Activated CD4-positive, alpha-beta T cell treated with anti-CD3 and anti-CD28 coated beads, Interleukin-2, amount 50 U/mL, for 4 hours (primary cell): ENCODE data around the gene OXLD1.

Source experiments
- DNase-seq, 2 experiments: peaks; one replicate each; pipeline ENCODE4 v3.0.0-alpha.2; 2020

OXLD1 gene

GRCh38 chr17:81666342-81667191, at the start of gene OXLD1, which contains the start of gene CCDC137:
Gene OXLD1, minus strand, starts transcription at chr17:81666605. Its CDS starts 28 bp downstream, at chr17:81666577.
Gene CCDC137, plus strand, starts transcription at chr17:81666737. Its CDS starts 30 bp downstream, at chr17:81666767.
- peak; percentile 85 to 87 for DNase-seq

GRCh38 chr17:81715107-81715871, 48.9 kb upstream of the OXLD1 start:
- DNase-seq = no peak

GRCh38 chr17:81714412-81715106, 48.2 kb upstream of the OXLD1 start:
- DNase-seq = no peak

- DNase-seq = no peak
Observed at GRCh38 chr17:81713556-81714411, 47.4 kb upstream of the OXLD1 start.

GRCh38 chr17:81713004-81713555, 46.7 kb upstream of the OXLD1 start:
- DNase-seq = no peak

- DNase-seq = no peak
Observed at GRCh38 chr17:81712468-81713003, 46.1 kb upstream of the OXLD1 start.

GRCh38 chr17:81711814-81712467, 45.5 kb upstream of the OXLD1 start, which contains the start of gene SLC25A10:
Gene SLC25A10, plus strand, starts transcription at chr17:81712284. Its CDS starts 143 bp downstream, at chr17:81712427.
- DNase-seq = peak; percentile 71 to 73

GRCh38 chr17:81710514-81711308, 44.3 kb upstream of the OXLD1 start:
- DNase-seq = no peak

GRCh38 chr17:81708739-81709185, 42.4 kb upstream of the OXLD1 start:
- no peak for DNase-seq

- DNase-seq = no peak
Observed at GRCh38 chr17:81707725-81708646, 41.6 kb upstream of the OXLD1 start.

GRCh38 chr17:81706757-81707624, 40.6 kb upstream of the OXLD1 start:
- no peak for DNase-seq

- no peak for DNase-seq
Observed at GRCh38 chr17:81706232-81706611, 39.8 kb upstream of the OXLD1 start.

- DNase-seq = no peak
Observed at GRCh38 chr17:81705518-81706231, 39.3 kb upstream of the OXLD1 start.

- DNase-seq = no peak
Observed at GRCh38 chr17:81703747-81704654, 37.6 kb upstream of the OXLD1 start.

- peak; percentile 78 to 81 for DNase-seq
Observed at GRCh38 chr17:81702934-81703746, 36.7 kb upstream of the OXLD1 start, which contains the start of gene MRPL12. Gene MRPL12, plus strand, starts transcription at chr17:81703367. Its CDS starts 135 bp downstream, at chr17:81703502.
